HG02852 (cell line): ENCODE measurements around the gene TIRAP.

ENCODE experiments used
- ATAC-seq: cut with Tn5 transposase; IDR thresholded peaks from one replicate; pipeline ENCODE4 v1.9.1; 2021; ENCODE audit warnings: mild to moderate bottlenecking, moderate library complexity; ENCODE audit not compliant: unreplicated experiment

Gene TIRAP

GRCh38 chr11:126340960-126341606 lies 58.2 kb downstream of the TIRAP start:
- no peak for ATAC-seq

DNA sequence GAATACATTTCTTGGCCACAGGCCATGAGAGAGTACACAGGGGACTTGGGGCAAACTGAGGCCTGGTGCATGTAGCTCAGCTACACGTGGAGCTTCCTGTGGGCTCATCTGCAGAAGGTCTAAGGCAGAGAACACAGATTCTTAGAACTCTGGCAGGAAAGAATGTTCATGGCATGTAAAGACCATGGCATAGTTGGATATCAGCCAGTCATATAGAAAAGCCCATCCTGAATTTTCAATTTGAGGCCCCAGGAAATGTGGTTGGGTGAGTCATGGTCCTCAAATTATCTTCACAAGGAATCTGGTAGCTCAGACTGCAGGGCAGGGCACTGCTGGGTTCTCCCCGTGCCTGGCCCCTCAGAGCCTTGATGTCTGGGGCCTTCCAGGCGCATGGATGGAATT lies 58.9 kb downstream of the TIRAP start:
- ATAC-seq = no peak

- no peak for ATAC-seq
These were observed 60.2 kb downstream of the TIRAP start for GRCh38 chr11:126343051-126343450.
